Anterior cingulate cortex (tissue), 58 donors: ENCODE measurements around the gene HSF2.
"Not testable (repeated sequence)": the region's sequence is repeated elsewhere in the genome, so short reads cannot be mapped to it uniquely, and the experiment has no call there.

Experiments used
- DNase-seq, 58 donors: peaks; one replicate each; lab custom pipeline; 2025; lab: John Stamatoyannopoulos, UW

HSF2 gene

DNA sequence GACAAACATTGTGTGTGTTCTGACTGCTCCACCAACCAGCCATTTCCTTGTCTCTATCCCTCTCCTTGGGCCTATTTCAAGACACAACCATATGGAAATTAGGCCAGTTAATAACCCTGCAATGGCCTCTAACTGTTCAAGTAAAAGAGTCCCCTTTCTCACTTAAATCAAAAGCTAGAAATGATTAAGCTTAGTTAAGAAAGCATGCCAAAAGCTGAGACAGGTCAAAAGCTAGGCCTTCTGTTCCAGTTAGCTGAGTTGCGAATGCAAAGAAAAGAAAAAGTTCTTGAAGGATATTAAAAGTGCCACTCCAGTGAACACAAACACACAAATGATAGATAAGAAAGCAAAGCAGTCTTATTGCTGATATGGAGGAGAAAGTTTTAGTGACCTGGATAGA lies 49.6 kb downstream of the HSF2 start:
- DNase-seq, result no peak

DNA sequence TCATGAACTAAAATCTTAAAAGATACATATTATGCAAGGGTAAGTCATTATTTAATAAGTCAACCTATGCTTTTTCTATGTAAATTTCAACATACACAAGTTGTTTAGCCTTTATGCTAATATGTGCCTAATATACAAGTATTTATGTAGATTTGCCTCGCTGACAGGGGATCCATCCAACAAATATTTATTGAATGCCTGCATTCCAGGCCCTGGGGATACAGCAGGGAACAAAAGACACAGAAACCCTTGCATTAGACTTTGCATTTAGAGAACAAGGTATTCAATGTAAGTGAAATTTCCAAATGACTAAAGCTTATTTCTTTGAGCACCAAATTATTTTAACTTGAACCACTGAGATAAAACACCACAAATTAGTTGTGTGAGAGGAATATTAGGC lies 53.1 kb downstream of the HSF2 start:
- no peak for DNase-seq

DNA sequence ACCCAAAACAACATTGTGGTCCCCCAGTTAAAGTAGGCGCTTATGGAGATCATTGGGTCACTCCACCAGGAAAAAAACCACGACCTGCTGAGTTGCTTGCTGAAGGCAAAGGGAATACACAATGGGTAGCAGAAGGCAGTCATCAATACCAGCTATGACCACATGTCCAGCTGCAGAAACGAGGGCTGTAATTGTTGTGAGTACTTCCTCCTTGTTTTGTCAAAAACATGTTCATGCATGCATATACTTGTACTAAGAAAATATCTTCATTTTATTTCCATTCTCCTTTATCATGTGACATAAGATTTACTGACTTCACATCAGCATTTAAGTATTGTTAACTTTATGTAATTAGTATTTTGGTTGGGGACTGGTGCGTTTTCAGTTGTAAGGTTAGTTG lies 55.2 kb downstream of the HSF2 start:
- DNase-seq, result no peak

DNA sequence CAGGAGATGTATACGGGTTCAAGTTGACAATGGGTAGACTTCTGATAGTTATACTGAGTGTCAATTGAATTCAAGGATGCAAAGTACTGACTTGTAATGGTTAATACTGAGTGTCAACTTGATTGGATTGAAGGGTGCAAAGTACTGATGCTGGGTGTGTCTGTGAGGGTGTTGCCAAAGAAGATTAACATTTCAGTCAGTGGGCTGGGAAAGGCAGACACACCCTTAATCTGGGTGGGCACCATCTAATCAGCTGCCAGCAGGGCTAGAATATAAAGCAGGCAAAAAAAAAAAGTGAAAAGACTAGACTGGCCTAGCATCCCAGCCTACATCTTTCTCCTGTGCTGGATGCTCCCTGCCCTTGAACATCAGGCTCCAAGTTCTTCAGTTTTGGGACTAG lies 55.7 kb downstream of the HSF2 start:
- not testable (repeated sequence) for DNase-seq

DNA sequence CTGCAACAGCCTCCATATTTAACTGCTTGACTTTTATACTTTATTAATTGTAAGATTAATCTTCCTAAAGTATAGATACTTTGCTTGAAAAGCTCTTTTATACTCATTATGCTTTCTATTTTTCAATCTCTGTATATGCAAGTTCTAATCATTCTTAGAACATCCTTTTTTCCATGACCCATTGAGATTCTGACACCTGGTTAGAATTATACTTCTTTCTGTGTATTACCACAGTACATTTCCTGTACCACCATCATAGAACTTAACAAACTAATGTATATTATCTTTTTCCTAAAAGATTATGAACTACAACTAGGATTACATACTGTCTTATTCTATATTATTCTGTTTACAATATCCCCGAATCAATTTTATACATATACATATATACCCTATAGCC lies 58.6 kb downstream of the HSF2 start:
- no peak for DNase-seq

DNA sequence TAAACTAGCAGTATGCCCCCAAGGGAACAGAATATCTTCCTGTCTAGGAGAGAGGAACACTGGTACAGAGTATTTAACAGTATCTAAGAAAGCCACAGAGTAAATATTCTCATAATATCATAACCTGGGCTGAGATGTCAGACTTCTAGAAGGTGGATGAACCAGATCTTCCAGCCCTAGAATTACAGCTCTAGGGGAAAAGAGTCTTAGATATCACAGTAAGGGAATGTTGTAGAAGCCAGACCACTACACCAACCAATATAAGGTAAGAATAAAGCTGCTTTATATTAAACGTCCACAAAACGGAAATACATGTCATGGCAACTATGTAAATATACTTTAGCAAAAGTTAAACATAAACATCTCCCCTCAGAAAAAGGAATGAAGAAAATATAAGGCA lies 59.8 kb downstream of the HSF2 start:
- no peak for DNase-seq

DNA sequence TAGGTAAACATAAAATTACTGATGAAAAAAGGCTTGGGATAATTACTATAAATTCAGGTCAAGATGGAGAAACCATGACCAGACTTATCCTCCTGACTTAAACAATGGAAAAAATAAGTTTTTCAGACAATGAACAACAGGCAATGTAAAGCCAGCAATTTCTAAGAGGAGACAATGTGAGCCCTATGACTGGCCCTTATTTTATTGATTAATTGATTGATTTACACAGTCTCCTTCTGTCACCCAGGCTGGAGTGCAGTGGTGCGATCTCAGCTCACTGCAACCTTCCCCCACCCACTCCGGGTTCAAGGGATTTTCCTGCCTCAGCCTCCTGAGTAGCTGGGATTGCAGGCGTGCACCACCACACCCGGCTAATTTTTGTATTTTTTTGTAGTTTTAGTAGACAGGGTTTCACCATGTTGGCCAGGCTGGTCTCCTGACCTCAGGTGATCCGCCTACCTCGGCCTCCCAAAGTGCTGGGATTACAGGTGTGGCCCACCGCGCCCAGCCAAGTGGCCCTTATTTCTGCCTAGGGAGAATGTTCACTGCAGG lies 60.5 kb downstream of the HSF2 start:
- not testable (repeated sequence) for DNase-seq

DNA sequence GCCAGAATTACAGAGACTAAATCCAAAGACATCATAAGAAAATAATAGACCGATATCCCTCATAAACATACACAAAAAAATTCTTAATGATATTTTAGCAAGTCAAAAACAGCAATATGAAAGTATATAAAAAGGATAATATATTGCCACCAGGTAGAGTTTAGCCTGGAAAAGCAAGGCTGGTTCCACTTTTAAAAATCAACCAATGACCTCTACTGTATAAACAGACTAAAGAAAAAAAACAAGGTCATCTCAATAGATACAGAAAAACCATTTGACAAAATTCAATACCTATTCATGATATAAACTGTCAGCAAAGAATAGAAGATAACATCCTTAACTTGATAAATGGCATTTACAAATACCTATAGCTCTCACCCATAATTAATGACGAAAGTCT lies 62.4 kb downstream of the HSF2 start:
- no peak for DNase-seq

DNA sequence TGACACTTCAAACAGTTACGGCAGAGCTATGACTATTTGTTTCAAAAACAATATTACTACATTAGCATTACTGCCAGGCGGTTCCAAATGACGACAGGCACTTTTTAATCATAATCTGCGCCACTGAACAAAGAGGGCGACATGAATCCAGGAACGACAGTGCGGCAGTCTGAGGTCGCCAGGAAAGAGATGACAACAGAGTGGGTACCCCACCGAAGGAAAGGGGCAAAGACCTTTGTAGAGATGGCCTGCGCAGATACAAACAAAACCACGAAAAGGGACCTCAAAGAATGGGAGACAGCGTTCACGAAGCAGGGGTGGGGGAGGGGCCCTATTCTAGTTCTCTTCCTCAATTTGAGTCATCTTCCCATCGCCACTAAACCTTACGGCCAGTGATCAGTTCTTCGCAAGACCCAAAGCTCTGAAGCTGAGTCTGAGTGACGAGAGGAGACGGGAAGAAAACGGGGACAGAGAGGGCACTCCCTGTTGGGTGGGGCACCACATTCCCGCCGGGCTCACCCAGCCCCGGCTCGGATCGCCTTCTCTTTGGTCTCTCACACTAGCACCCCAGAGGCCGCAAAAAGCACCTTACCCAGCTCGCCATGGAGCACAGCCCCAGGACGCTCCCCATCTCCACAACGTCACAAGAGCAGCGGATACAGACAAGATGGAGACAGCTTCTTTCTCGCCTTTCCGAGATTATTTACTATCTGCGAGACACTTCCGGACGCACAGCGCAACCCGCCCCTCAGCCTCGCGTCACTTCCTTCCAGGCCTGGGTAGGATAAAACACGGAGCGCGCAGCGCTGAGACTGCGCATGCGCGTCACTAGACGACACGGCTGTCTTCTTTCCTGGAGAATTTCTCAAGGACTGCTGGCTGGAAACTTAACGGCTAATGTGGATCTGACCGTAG lies 71.9 kb downstream of the HSF2 start, which contains the start of gene SERINC1:
Gene SERINC1, minus strand, starts transcription at position 701 of the 915 bp plus-strand sequence. Its CDS starts 70 bp downstream, at position 631.
- DNase-seq, result peak; percentile 58 to 97 (median 91)

DNA sequence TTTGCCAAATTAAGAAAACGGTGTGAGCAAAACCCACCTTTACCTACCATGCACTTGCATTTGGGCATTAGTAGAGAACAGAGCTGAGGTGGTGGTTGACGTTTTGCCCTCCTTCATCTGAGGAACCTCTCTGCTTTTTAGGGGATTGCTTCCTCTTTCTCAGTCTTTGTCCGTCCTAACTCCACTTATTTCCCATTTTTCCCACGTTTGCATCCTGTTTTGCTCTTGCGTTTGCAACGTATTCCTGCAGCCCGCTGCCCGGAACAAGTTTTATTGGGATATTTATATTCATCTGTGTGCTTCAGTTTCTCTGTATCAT lies 72.5 kb downstream of the HSF2 start:
- DNase-seq, result no peak

DNA sequence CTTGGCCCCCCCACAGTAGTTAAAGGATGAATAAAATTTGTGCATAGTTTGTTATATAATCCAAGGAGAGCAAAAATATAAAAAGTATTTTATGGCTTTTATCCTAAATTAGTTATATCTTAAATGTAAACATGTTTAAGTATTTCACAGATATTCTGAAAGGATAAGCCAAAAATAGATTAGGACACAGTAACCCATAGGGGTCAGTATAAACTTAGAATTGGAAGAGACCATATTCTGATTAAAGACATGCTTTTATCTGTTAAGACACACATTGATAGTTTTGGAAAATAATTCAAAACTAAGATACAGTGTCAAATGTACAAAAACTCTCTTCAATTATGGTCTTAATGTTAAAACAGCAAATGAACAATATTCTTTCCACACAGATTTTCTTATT lies 76.7 kb downstream of the HSF2 start:
- no peak for DNase-seq

DNA sequence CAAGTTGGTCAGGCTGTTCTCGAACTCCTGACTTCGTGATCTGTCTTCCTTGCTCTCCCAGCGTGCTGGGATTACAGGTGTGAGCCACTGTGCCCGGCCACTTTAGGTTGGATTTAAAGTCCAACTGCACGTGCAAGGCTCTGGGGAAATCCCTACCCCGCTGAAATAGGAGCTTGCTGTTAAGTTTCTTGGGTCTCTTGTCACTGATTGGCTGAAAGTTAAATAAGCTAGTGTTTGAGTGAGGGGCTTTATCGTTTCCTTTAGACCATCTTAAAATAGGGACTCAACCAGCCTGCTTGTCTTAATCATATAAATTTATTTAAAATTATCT lies 83.3 kb downstream of the HSF2 start:
- no peak for DNase-seq
